ENCODE data around the gene GKN2. TPM values are rescaled to one million over a fixed set of nuclear protein-coding genes. Genes with fewer than 3 reads are reported as not detected.

The GKN2 gene
- total RNA-seq, 1 experiment from 2014 or later: not detected

- H3K27me3 Mint-ChIP-seq (ENCODE audit: unreplicated experiment): peaks cover 38% of the 10 kb centered on the region
- no peaks in the 10 kb centered on the region for H3K9me3 Mint-ChIP-seq (ENCODE audit: low read depth, unreplicated experiment)
- no peak overlapping the region for H3K4me3 Mint-ChIP-seq (ENCODE audit: low read depth, unreplicated experiment)
- H3K27ac Mint-ChIP-seq (ENCODE audit: unreplicated experiment): no peak overlapping the region
- no peak for DNase-seq
- TF ChIP-seq CTCF (IDR thresholded peaks at IDR 0.05; ENCODE audit: unreplicated experiment): no peak
- CTCF ChIA-PET: no interaction called here
- no TSS peak for BruUV-seq (replicated peaks)
- intact Hi-C loops (cut with micrococcal nuclease; ENCODE audit: unreplicated experiment): no loop called here
- H3K36me3 Mint-ChIP-seq (ENCODE audit: insufficient read depth, unreplicated experiment): no peaks in the 10 kb centered on the region
- H3K4me1 Mint-ChIP-seq (ENCODE audit: low read depth, unreplicated experiment): peaks cover 19% of the 10 kb centered on the region
Measured at GRCh38 chr2:68940369-68940768, 12.3 kb downstream of the GKN2 start.

GRCh38 chr2:68939962-68940361 lies 12.7 kb downstream of the GKN2 start:
- BruUV-seq (replicated peaks): no TSS peak
- CTCF ChIA-PET: no interaction called here
- no peak for DNase-seq
- TF ChIP-seq CTCF (IDR thresholded peaks at IDR 0.05; ENCODE audit: unreplicated experiment): no peak
- Mint-ChIP-seq H3K9me3 (ENCODE audit: low read depth, unreplicated experiment) (no peaks in the 10 kb centered on the region), H3K4me3 (ENCODE audit: low read depth, unreplicated experiment) (no peak overlapping the region), H3K27me3 (ENCODE audit: unreplicated experiment) (peaks cover 38% of the 10 kb centered on the region), H3K4me1 (ENCODE audit: low read depth, unreplicated experiment) (peaks cover 20% of the 10 kb centered on the region), H3K27ac (ENCODE audit: unreplicated experiment) (no peak overlapping the region), H3K36me3 (ENCODE audit: insufficient read depth, unreplicated experiment) (no peaks in the 10 kb centered on the region)
- intact Hi-C loops (cut with micrococcal nuclease; ENCODE audit: unreplicated experiment): no loop called here

- peaks cover 38% of the 10 kb centered on the region for H3K27me3 Mint-ChIP-seq (ENCODE audit: unreplicated experiment)
- no peak overlapping the region for H3K27ac Mint-ChIP-seq (ENCODE audit: unreplicated experiment)
- no peak for DNase-seq
- CTCF ChIA-PET: no interaction called here
- H3K36me3 Mint-ChIP-seq (ENCODE audit: insufficient read depth, unreplicated experiment): no peaks in the 10 kb centered on the region
- intact Hi-C loops (cut with micrococcal nuclease; ENCODE audit: unreplicated experiment): no loop called here
- BruUV-seq (replicated peaks): no TSS peak
- no peaks in the 10 kb centered on the region for H3K9me3 Mint-ChIP-seq (ENCODE audit: low read depth, unreplicated experiment)
- H3K4me1 Mint-ChIP-seq (ENCODE audit: low read depth, unreplicated experiment): peaks cover 20% of the 10 kb centered on the region
- H3K4me3 Mint-ChIP-seq (ENCODE audit: low read depth, unreplicated experiment): no peak overlapping the region
- TF ChIP-seq CTCF (IDR thresholded peaks at IDR 0.05; ENCODE audit: unreplicated experiment): no peak
Measured at GRCh38 chr2:68938938-68939337, 13.8 kb downstream of the GKN2 start.

GRCh38 chr2:68937346-68938055 lies 15.2 kb downstream of the GKN2 start:
- Mint-ChIP-seq H3K36me3 (ENCODE audit: insufficient read depth, unreplicated experiment) (no peaks in the 10 kb centered on the region), H3K4me1 (ENCODE audit: low read depth, unreplicated experiment) (peaks cover 20% of the 10 kb centered on the region), H3K27ac (ENCODE audit: unreplicated experiment) (no peak overlapping the region), H3K4me3 (ENCODE audit: low read depth, unreplicated experiment) (no peak overlapping the region), H3K9me3 (ENCODE audit: low read depth, unreplicated experiment) (no peaks in the 10 kb centered on the region), H3K27me3 (ENCODE audit: unreplicated experiment) (peaks cover 39% of the 10 kb centered on the region)
- intact Hi-C loops (cut with micrococcal nuclease; ENCODE audit: unreplicated experiment): no loop called here
- no peak for TF ChIP-seq CTCF (IDR thresholded peaks at IDR 0.05; ENCODE audit: unreplicated experiment)
- CTCF ChIA-PET: no interaction called here
- no peak for DNase-seq
- no TSS peak for BruUV-seq (replicated peaks)
